Astrocyte of the cerebellum (primary cell): ENCODE measurements around the gene TENM4.

Experiments used
- DNase-seq: peaks from one replicate; pipeline ENCODE4 v3.0.0-alpha.2; 2011; ENCODE audit warnings: low read depth
- H3K4me3 ChIP-seq: 2 replicates; pipeline ENCODE4 v1.5.1; 2011; ENCODE audit warnings: mild to moderate bottlenecking, low read depth, low read length, moderate library complexity
- CTCF ChIP-seq: IDR thresholded peaks from 2 replicates; pipeline ENCODE4 v1.5.1; 2012; ENCODE audit warnings: low read length, low read depth, moderate library complexity, mild to moderate bottlenecking; ENCODE audit errors: missing control alignments
- in situ Hi-C: cut with HindIII; loops from 2 replicates; pipeline ENCODE4 v1.10.0; 2017; ENCODE audit warnings: low sequenced_read_pairs

TENM4 gene

GRCh38 chr11:79045800-79046304 is 395.0 kb downstream of the TENM4 start:
- DNase-seq: no peak
- TF ChIP-seq CTCF: no peak
- in situ Hi-C loops: no loop called here

GRCh38 chr11:79045018-79045799 is 395.6 kb downstream of the TENM4 start:
- in situ Hi-C loops: no loop called here

More at GRCh38 chr11:79045800-79046304, 395.0 kb downstream of the TENM4 start:
- H3K4me3 ChIP-seq: no peak overlapping the region

GRCh38 chr11:79044201-79044600 is 396.6 kb downstream of the TENM4 start:
- no peak for DNase-seq
- in situ Hi-C loops: no loop called here
- no peak for TF ChIP-seq CTCF
- H3K4me3 ChIP-seq: no peak overlapping the region

More at GRCh38 chr11:79045018-79045799, 395.6 kb downstream of the TENM4 start:
- no peak for TF ChIP-seq CTCF
- DNase-seq: no peak
- H3K4me3 ChIP-seq: no peak overlapping the region

GRCh38 chr11:79043726-79044125 is 397.1 kb downstream of the TENM4 start:
- TF ChIP-seq CTCF: no peak
- in situ Hi-C loops: no loop called here
- DNase-seq: no peak
- H3K4me3 ChIP-seq: no peak overlapping the region

- TF ChIP-seq CTCF: no peak
- no peak for DNase-seq
- H3K4me3 ChIP-seq: no peak overlapping the region
- in situ Hi-C loops: no loop called here
These were observed 398.0 kb downstream of the TENM4 start for GRCh38 chr11:79042824-79043223.

GRCh38 chr11:79040348-79040747 is 400.5 kb downstream of the TENM4 start:
- in situ Hi-C loops: no loop called here
- no peak overlapping the region for H3K4me3 ChIP-seq
- no peak for DNase-seq
- no peak for TF ChIP-seq CTCF
